CD4-positive, CD25-positive, alpha-beta regulatory T cell (primary cell): Measurements from ENCODE around the gene CYP4F22. TPM values are rescaled to one million over a fixed set of nuclear protein-coding genes. Genes with fewer than 3 reads are reported as not detected.
"Not testable (repeated sequence)": the region's sequence is repeated elsewhere in the genome, so short reads cannot be mapped to it uniquely, and the experiment has no call there.

Experiments
- ATAC-seq, 2 donors: fragments of 150-1000 bp; cut with Tn5 transposase; one replicate each; pipeline ENCODE4 v1.10.0; 2021; ENCODE audit warnings: low read depth in 2 of 2, moderate number of reproducible peaks in 2 of 2, moderate library complexity in 1 of 2
- DNase-seq, 3 donors: peaks; one replicate each; pipeline versions ENCODE4 v3.0.0 to v3.0.0-alpha.2; 2012 to 2022; ENCODE audit warnings: mixed read lengths in 1 of 3
- H3K27ac ChIP-seq: one replicate; pipeline ENCODE4 v1.7.0; 2013; ENCODE audit warnings: mild to moderate bottlenecking, low read length; ENCODE audit not compliant: insufficient read depth, poor library complexity, severe bottlenecking
- H3K27me3 ChIP-seq: one replicate; pipeline ENCODE4 v1.7.0; 2013; ENCODE audit warnings: low read length; ENCODE audit not compliant: control insufficient read depth, insufficient read depth
- H3K36me3 ChIP-seq: one replicate; pipeline ENCODE4 v1.7.0; 2013; ENCODE audit warnings: mild to moderate bottlenecking, low read length, moderate library complexity; ENCODE audit not compliant: control insufficient read depth, insufficient read depth
- H3K4me1 ChIP-seq: 2 replicates; pipeline ENCODE4 v1.7.0; 2013; ENCODE audit warnings: mild to moderate bottlenecking, low read length; ENCODE audit not compliant: insufficient read depth, control insufficient read depth, poor library complexity, severe bottlenecking
- H3K4me3 ChIP-seq: one replicate; pipeline ENCODE4 v1.7.0; 2013; ENCODE audit warnings: low read depth, mild to moderate bottlenecking, low read length, moderate library complexity
- H3K9me3 ChIP-seq, 2 experiments: 1 replicate in 1 of 2; 2 replicates in 1 of 2; pipeline ENCODE4 v1.7.0; 2013; ENCODE audit warnings: low read length in 2 of 2, mild to moderate bottlenecking in 1 of 2, moderate library complexity in 1 of 2; ENCODE audit not compliant: control insufficient read depth in 2 of 2
- H3K27ac Mint-ChIP-seq, 3 donors: one replicate each; pipeline ENCODE4 v1.8.0; 2020 to 2022; ENCODE audit warnings: mild to moderate bottlenecking in 3 of 3, mixed read lengths in 3 of 3, moderate library complexity in 2 of 3
- H3K27me3 Mint-ChIP-seq: one replicate; pipeline ENCODE4 v1.8.0; 2022; ENCODE audit warnings: mild to moderate bottlenecking, mixed read lengths
- H3K36me3 Mint-ChIP-seq: one replicate; pipeline ENCODE4 v1.8.0; 2020; ENCODE audit warnings: mixed read lengths
- H3K4me1 Mint-ChIP-seq, 4 donors: one replicate each; pipeline ENCODE4 v1.8.0; 2020 to 2022; ENCODE audit warnings: mixed read lengths in 4 of 4, mild to moderate bottlenecking in 1 of 4
- H3K4me3 Mint-ChIP-seq, 4 donors: one replicate each; pipeline ENCODE4 v1.8.0; 2020 to 2022; ENCODE audit warnings: mild to moderate bottlenecking in 4 of 4, mixed read lengths in 4 of 4, moderate library complexity in 3 of 4
- H3K9me3 Mint-ChIP-seq, 7 donors: one replicate each; pipeline ENCODE4 v1.8.0; 2020 to 2022; ENCODE audit warnings: mixed read lengths in 7 of 7, mild to moderate bottlenecking in 3 of 7, moderate library complexity in 2 of 7
- polyA plus RNA-seq, 4 donors: library from polyadenylated mRNA; unstranded; fragments of 300-500 nt; fragmentation: Illumina TruSeq; gene quantifications; one replicate each; pipeline ENCODE4 v1.2.3, GENCODE V29; 2021
- total RNA-seq: library from RNA; stranded (reverse); gene quantifications from one replicate; pipeline ENCODE4 v1.2.3, GENCODE V29; 2022

CYP4F22 gene
- total and polyA plus RNA-seq, 5 donors from 2014 or later = 0.06 to 0.54 (median 0.21) TPM; not detected in 2

GRCh38 chr19:15468675-15469512, 39.4 kb upstream of the CYP4F22 start:
- Histone ChIP-seq H3K9me3 (no peaks in the 10 kb centered on the region), H3K27me3 (no peaks in the 10 kb centered on the region), H3K27ac (no peak overlapping the region), H3K4me3 (no peak overlapping the region), H3K36me3 (no peaks in the 10 kb centered on the region), H3K4me1 (peaks cover 62% of the 10 kb centered on the region)
- Mint-ChIP-seq H3K36me3 (peaks cover under 1% of the 10 kb centered on the region), H3K27ac (peak overlapping the region; percentile 77 to 90 (median 78)), H3K9me3 (peaks cover 0 to 1% (median 0%) of the 10 kb centered on the region in 7 donors), H3K4me1 (peaks cover 20 to 67% (median 48%) of the 10 kb centered on the region in 4 donors), H3K27me3 (no peaks in the 10 kb centered on the region), H3K4me3 (peak overlapping the region; percentile 34 to 92 (median 90))
- ATAC-seq (no peak), DNase-seq (no peak)

- H3K27me3 ChIP-seq = no peaks in the 10 kb centered on the region
- H3K27ac Mint-ChIP-seq = peak overlapping the region in 2 of 3 donors; percentile 77 to 94
- H3K9me3 ChIP-seq = no peaks in the 10 kb centered on the region
- peak overlapping the region; percentile 31 for H3K4me3 ChIP-seq
- no peaks in the 10 kb centered on the region for H3K36me3 ChIP-seq
- DNase-seq = peak in 1 of 3 donors; percentile 37
- H3K4me1 ChIP-seq = peaks cover 57% of the 10 kb centered on the region
- peak; percentile 27 to 50 for ATAC-seq
- no peaks in the 10 kb centered on the region for H3K27me3 Mint-ChIP-seq
- H3K36me3 Mint-ChIP-seq = no peaks in the 10 kb centered on the region
- peak overlapping the region; percentile 61 to 92 (median 90) for H3K4me3 Mint-ChIP-seq
- no peak overlapping the region for H3K27ac ChIP-seq
- H3K9me3 Mint-ChIP-seq = peaks cover 0 to 1% (median 0%) of the 10 kb centered on the region in 7 donors
- H3K4me1 Mint-ChIP-seq = peaks cover 20 to 66% (median 47%) of the 10 kb centered on the region in 4 donors
Measured at GRCh38 chr19:15469513-15470297, 38.6 kb upstream of the CYP4F22 start.

- ATAC-seq = no peak
- Histone ChIP-seq H3K4me3 (no peak overlapping the region), H3K36me3 (no peaks in the 10 kb centered on the region), H3K27ac (no peak overlapping the region), H3K27me3 (no peaks in the 10 kb centered on the region), H3K4me1 (peaks cover 38% of the 10 kb centered on the region), H3K9me3 (no peaks in the 10 kb centered on the region)
- H3K4me3 Mint-ChIP-seq = peak overlapping the region in 2 of 4 donors; percentile 38 to 63
- peaks cover 0 to 1% (median 0%) of the 10 kb centered on the region in 7 donors for H3K9me3 Mint-ChIP-seq
- no peak overlapping the region for H3K27ac Mint-ChIP-seq
- no peaks in the 10 kb centered on the region for H3K36me3 Mint-ChIP-seq
- DNase-seq = no peak
- no peaks in the 10 kb centered on the region for H3K27me3 Mint-ChIP-seq
- peaks cover 15 to 63% (median 42%) of the 10 kb centered on the region in 4 donors for H3K4me1 Mint-ChIP-seq
Measured at GRCh38 chr19:15471639-15472101, 36.7 kb upstream of the CYP4F22 start.

- H3K4me3 Mint-ChIP-seq = peak overlapping the region; percentile 29 to 65 (median 42)
- peaks cover 35% of the 10 kb centered on the region for H3K4me1 ChIP-seq
- not testable (repeated sequence) for H3K36me3 Mint-ChIP-seq, H3K27me3 Mint-ChIP-seq, H3K27ac ChIP-seq, H3K27me3 ChIP-seq, H3K9me3 Mint-ChIP-seq, H3K9me3 ChIP-seq, H3K36me3 ChIP-seq
- H3K4me3 ChIP-seq = peak overlapping the region; percentile 65
- H3K27ac Mint-ChIP-seq = peak overlapping the region; percentile 8 to 28 (median 16)
- ATAC-seq (peak; percentile 25 to 30), DNase-seq (peak in 1 of 3 donors; percentile 44)
- H3K4me1 Mint-ChIP-seq = peaks cover 8 to 58% (median 30%) of the 10 kb centered on the region in 4 donors
Measured at GRCh38 chr19:15473821-15474220, 34.5 kb upstream of the CYP4F22 start.

- Mint-ChIP-seq H3K27ac (peak overlapping the region in 2 of 3 donors; percentile 51 to 94), H3K9me3 (peaks cover 0 to 1% (median 0%) of the 10 kb centered on the region in 7 donors)
Measured at GRCh38 chr19:15475169-15475568, 33.2 kb upstream of the CYP4F22 start.

GRCh38 chr19:15475611-15476010, 32.7 kb upstream of the CYP4F22 start:
- Mint-ChIP-seq H3K9me3 (peaks cover 0 to 1% (median 0%) of the 10 kb centered on the region in 7 donors), H3K36me3 (no peaks in the 10 kb centered on the region), H3K27ac (no peak overlapping the region), H3K4me3 (no peak overlapping the region), H3K4me1 (peaks cover 8 to 57% (median 27%) of the 10 kb centered on the region in 4 donors), H3K27me3 (no peaks in the 10 kb centered on the region)
- Histone ChIP-seq H3K27me3 (no peaks in the 10 kb centered on the region), H3K36me3 (no peaks in the 10 kb centered on the region), H3K9me3 (no peaks in the 10 kb centered on the region), H3K27ac (no peak overlapping the region), H3K4me1 (peaks cover 25% of the 10 kb centered on the region), H3K4me3 (no peak overlapping the region)
- ATAC-seq = no peak
- DNase-seq = no peak

More at GRCh38 chr19:15475169-15475568, 33.2 kb upstream of the CYP4F22 start:
- H3K4me1 Mint-ChIP-seq = peaks cover 8 to 56% (median 27%) of the 10 kb centered on the region in 4 donors
- no peaks in the 10 kb centered on the region for H3K9me3 ChIP-seq
- H3K27ac ChIP-seq = no peak overlapping the region
- no peaks in the 10 kb centered on the region for H3K36me3 Mint-ChIP-seq
- no peak overlapping the region for H3K4me3 ChIP-seq
- no peak overlapping the region for H3K4me3 Mint-ChIP-seq
- no peaks in the 10 kb centered on the region for H3K27me3 ChIP-seq
- ATAC-seq = no peak
- peaks cover 25% of the 10 kb centered on the region for H3K4me1 ChIP-seq
- DNase-seq = no peak
- H3K36me3 ChIP-seq = no peaks in the 10 kb centered on the region
- no peaks in the 10 kb centered on the region for H3K27me3 Mint-ChIP-seq

GRCh38 chr19:15476325-15476724, 32.0 kb upstream of the CYP4F22 start:
- Mint-ChIP-seq H3K27ac (no peak overlapping the region), H3K4me1 (peaks cover 8 to 55% (median 27%) of the 10 kb centered on the region in 4 donors), H3K4me3 (peak overlapping the region in 1 of 4 donors; percentile 18), H3K27me3 (no peaks in the 10 kb centered on the region), H3K36me3 (no peaks in the 10 kb centered on the region), H3K9me3 (peaks cover 0 to 1% (median 0%) of the 10 kb centered on the region in 7 donors)
- no peaks in the 10 kb centered on the region for H3K9me3 ChIP-seq
- H3K27ac ChIP-seq = no peak overlapping the region
- no peaks in the 10 kb centered on the region for H3K36me3 ChIP-seq
- DNase-seq (no peak), ATAC-seq (no peak)
- H3K4me1 ChIP-seq = peaks cover 25% of the 10 kb centered on the region
- no peaks in the 10 kb centered on the region for H3K27me3 ChIP-seq
- no peak overlapping the region for H3K4me3 ChIP-seq
